GM13976 (cell line): ENCODE data around the gene GLYAT.
"Not testable (repeated sequence)": the region's sequence is repeated elsewhere in the genome, so short reads cannot be mapped to it uniquely, and the experiment has no call there.

Experiments used
- DNase-seq: peaks from one replicate; pipeline ENCODE4 v3.0.0; 2012; ENCODE audit warnings: low spot score
- CTCF ChIP-seq: IDR thresholded peaks from 2 replicates; pipeline ENCODE4 v1.5.1; 2012; ENCODE audit warnings: borderline replicate concordance, mild to moderate bottlenecking; ENCODE audit not compliant: insufficient read depth; ENCODE audit errors: extremely low read depth, missing control alignments, control extremely low read depth
- in situ Hi-C: fragments of 300-500 bp; cut with MboI; formaldehyde crosslinking; loops from one replicate; pipeline ENCODE4 v1.12.0; 2022; ENCODE audit warnings: low sequenced_read_pairs, mixed read lengths, inconsistent platforms; ENCODE audit not compliant: unreplicated experiment

Gene GLYAT

GRCh38 chr11:58711832-58712231 lies 19.9 kb downstream of the GLYAT start:
- DNase-seq: no peak
- TF ChIP-seq CTCF: no peak
- in situ Hi-C loops: no loop called here

- TF ChIP-seq CTCF: no peak
- DNase-seq: no peak
- in situ Hi-C loops: no loop called here
Measured at GRCh38 chr11:58707767-58708166, 24.0 kb downstream of the GLYAT start.

GRCh38 chr11:58696825-58697224 lies 34.9 kb downstream of the GLYAT start:
- in situ Hi-C loops, DNase-seq: not testable (repeated sequence)

- DNase-seq: no peak
- TF ChIP-seq CTCF: no peak
- in situ Hi-C loops: no loop called here
Measured at GRCh38 chr11:58693026-58693425, 38.7 kb downstream of the GLYAT start.

GRCh38 chr11:58691675-58692074 lies 40.1 kb downstream of the GLYAT start:
- no peak for TF ChIP-seq CTCF
- in situ Hi-C loops: no loop called here
- DNase-seq: no peak

GRCh38 chr11:58688789-58689503 lies 42.8 kb downstream of the GLYAT start:
- DNase-seq: no peak
- TF ChIP-seq CTCF: no peak
- in situ Hi-C loops: no loop called here

GRCh38 chr11:58685973-58686722 lies 45.6 kb downstream of the GLYAT start:
- in situ Hi-C loops: no loop called here
- no peak for TF ChIP-seq CTCF
- DNase-seq: no peak

- in situ Hi-C loops, DNase-seq: not testable (repeated sequence)
Measured at GRCh38 chr11:58682660-58683059, 49.1 kb downstream of the GLYAT start.

GRCh38 chr11:58677536-58677935 lies 54.2 kb downstream of the GLYAT start:
- DNase-seq, in situ Hi-C loops: not testable (repeated sequence)
